Measurements from ENCODE around the gene C4orf46. TPM values are rescaled to one million over a fixed set of nuclear protein-coding genes. Genes with fewer than 3 reads are reported as not detected.

C4orf46 gene
- total and polyA plus RNA-seq, 2 of the 4 experiments (the other 2 are of a cell fraction): 8.1 to 10.0 TPM

DNA sequence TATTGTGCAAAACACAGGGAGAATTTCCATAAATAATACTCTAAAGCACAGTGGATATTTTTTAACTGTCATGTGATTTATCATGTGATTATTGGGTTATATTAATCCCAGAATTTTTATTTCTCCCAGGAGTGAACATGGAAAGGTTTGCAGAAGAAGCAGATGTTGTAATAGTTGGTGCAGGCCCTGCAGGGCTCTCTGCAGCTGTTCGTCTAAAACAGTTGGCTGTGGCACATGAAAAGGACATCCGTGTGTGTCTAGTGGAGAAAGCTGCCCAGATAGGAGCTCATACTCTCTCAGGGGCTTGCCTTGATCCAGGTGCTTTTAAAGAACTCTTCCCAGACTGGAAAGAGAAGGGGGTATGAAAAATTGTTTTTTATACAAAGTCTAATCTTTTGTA is 10.4 kb upstream of the C4orf46 start:
- Histone ChIP-seq H2BK120ac (ENCODE audit: low read depth, low read length) (no peak overlapping the region), H3K18ac (ENCODE audit: low read depth, low read length) (no peak overlapping the region), H3K4ac (ENCODE audit: low read depth, low read length) (no peak overlapping the region), H3K14ac (replicated peaks; ENCODE audit: low read depth, low read length) (no peak overlapping the region), H3K9me3 (ENCODE audit: control insufficient read depth, insufficient read depth, low read length) (no peaks in the 10 kb centered on the region), H3K4me1 (ENCODE audit: control insufficient read depth, insufficient read depth, low read length) (no peaks in the 10 kb centered on the region), H3K56ac (ENCODE audit: extremely low read depth, insufficient read depth, low read length) (no peak overlapping the region), H4K8ac (ENCODE audit: low read depth in 2 of 2, low read length in 2 of 2) (no peak overlapping the region), H3K27ac (ENCODE audit: insufficient read depth, low read length) (no peak overlapping the region), H3K27me3 (ENCODE audit: control insufficient read depth, insufficient read depth, low read length) (no peaks in the 10 kb centered on the region), H4K5ac (ENCODE audit: low read depth, low read length) (no peak overlapping the region), H4K91ac (ENCODE audit: insufficient read depth, low read depth, low read length) (no peak overlapping the region), H3K79me1 (ENCODE audit: low read depth in 1 of 2, low read length in 2 of 2) (peaks cover 3% of the 10 kb centered on the region in 2 experiments; a peak in 2 of 4 replicates), H2BK5ac (ENCODE audit: low read depth, low read length, poor library complexity, severe bottlenecking) (no peak overlapping the region), H2AK5ac (ENCODE audit: low read depth, low read length) (no peak overlapping the region), H4K20me1 (ENCODE audit: insufficient read depth, low read length) (no peaks in the 10 kb centered on the region), H3K9me1 (ENCODE audit: insufficient read depth, low read length) (no peaks in the 10 kb centered on the region), H3K4me3 (ENCODE audit: insufficient read depth, low read depth, low read length) (no peak overlapping the region), H3K23ac (ENCODE audit: low read depth, low read length) (no peak overlapping the region), H3K4me2 (ENCODE audit: low read depth, low read length) (no peak overlapping the region), H2AK9ac (replicated peaks; ENCODE audit: low read depth, low read length, poor library complexity) (no peak overlapping the region), H3K9ac (ENCODE audit: low read depth, low read length) (no peak overlapping the region), H2BK20ac (ENCODE audit: low read depth, low read length) (no peak overlapping the region), H2AFZ (replicated peaks; ENCODE audit: low read length, poor library complexity) (no peak overlapping the region), H2BK15ac (ENCODE audit: low read depth, low read length) (no peak overlapping the region), H3K36me3 (ENCODE audit: control insufficient read depth, insufficient read depth, low read length) (no peaks in the 10 kb centered on the region)
- dilution Hi-C loops (cut with HindIII; ENCODE audit: low sequenced_read_pairs, unreplicated experiment): no loop called here
- ATAC-seq (ENCODE audit: low read depth) (no peak), DNase-seq (no peak)
- intact Hi-C loops (cut with micrococcal nuclease): no loop called here
- BruUV-seq (replicated peaks): no TSS peak
- CTCF ChIA-PET: no interaction called here
- POLR2A ChIA-PET (ENCODE audit: unreplicated experiment): no interaction called here
- in situ Hi-C loops (cut with MboI; ENCODE audit: low sequenced_read_pairs): no loop called here
- TF ChIP-seq FOS (IDR thresholded peaks at IDR 0.05; ENCODE audit: low read depth, low read length) (no peak), RFX5 (IDR thresholded peaks at IDR 0.05; ENCODE audit: low read depth, low read length) (no peak), NFE2L2 (IDR thresholded peaks at IDR 0.05; ENCODE audit: low read depth, low read length) (no peak), CEBPB (IDR thresholded peaks at IDR 0.05; ENCODE audit: low read depth, low read length) (no peak), BHLHE40 (IDR thresholded peaks at IDR 0.05; ENCODE audit: low read depth, low read length) (no peak), RCOR1 (IDR thresholded peaks at IDR 0.05; ENCODE audit: insufficient replicate concordance, low read length) (no peak), MXI1 (IDR thresholded peaks at IDR 0.05; ENCODE audit: borderline replicate concordance, low read depth, low read length) (no peak), ELK1 (IDR thresholded peaks at IDR 0.05; ENCODE audit: borderline replicate concordance, low read depth, low read length) (no peak), USF2 (IDR thresholded peaks at IDR 0.05; ENCODE audit: low read depth, low read length) (no peak), CTCF (conservative IDR thresholded peaks at IDR 0.05; ENCODE audit: low read depth, low read length) (no peak), MAFK (IDR thresholded peaks at IDR 0.05; ENCODE audit: low read depth, low read length) (no peak), CHD1 (IDR thresholded peaks at IDR 0.05; ENCODE audit: low read depth, low read length) (no peak), MAZ (IDR thresholded peaks at IDR 0.05; ENCODE audit: borderline replicate concordance, low read depth, low read length) (no peak), RAD21 (IDR thresholded peaks at IDR 0.05; ENCODE audit: low read length) (no peak)
- no CpG with 5 or more reads among the region's 2 CpGs for WGBS, 2 experiments (ENCODE audit: extremely low coverage in 2 of 2, insufficient read length in 1 of 2)
